Effector CD8-positive, alpha-beta T cell (primary cell): ENCODE measurements around the gene ABL2.
"Not testable (repeated sequence)": the region's sequence is repeated elsewhere in the genome, so short reads cannot be mapped to it uniquely, and the experiment has no call there.

Experiments used
- DNase-seq: peaks from one replicate; lab custom pipeline; 2025; lab: John Stamatoyannopoulos, UW

ABL2 gene

GRCh38 chr1:179169616-179170467 lies 59.6 kb downstream of the ABL2 start:
- no peak for DNase-seq

GRCh38 chr1:179168536-179168935 lies 60.9 kb downstream of the ABL2 start:
- DNase-seq: no peak

- no peak for DNase-seq
These were observed 61.5 kb downstream of the ABL2 start for GRCh38 chr1:179167955-179168354.

GRCh38 chr1:179167418-179167777 lies 62.1 kb downstream of the ABL2 start:
- no peak for DNase-seq

GRCh38 chr1:179166663-179167417 lies 62.6 kb downstream of the ABL2 start:
- DNase-seq: no peak

- DNase-seq: no peak
These were observed 65.0 kb downstream of the ABL2 start for GRCh38 chr1:179164494-179164893.

GRCh38 chr1:179156708-179157107 lies 72.8 kb downstream of the ABL2 start:
- no peak for DNase-seq

GRCh38 chr1:179156026-179156425 lies 73.5 kb downstream of the ABL2 start:
- DNase-seq: no peak

GRCh38 chr1:179155615-179156014 lies 73.9 kb downstream of the ABL2 start:
- no peak for DNase-seq

- no peak for DNase-seq
These were observed 75.0 kb downstream of the ABL2 start for GRCh38 chr1:179154437-179154836.

GRCh38 chr1:179153217-179153616 lies 76.3 kb downstream of the ABL2 start:
- no peak for DNase-seq

- no peak for DNase-seq
These were observed 77.4 kb downstream of the ABL2 start for GRCh38 chr1:179151908-179152682.

GRCh38 chr1:179146911-179147310 lies 82.6 kb downstream of the ABL2 start:
- no peak for DNase-seq

- DNase-seq: no peak
These were observed 83.0 kb downstream of the ABL2 start for GRCh38 chr1:179146476-179146875.

GRCh38 chr1:179145521-179145920 lies 84.0 kb downstream of the ABL2 start:
- DNase-seq: no peak

- no peak for DNase-seq
These were observed 84.9 kb downstream of the ABL2 start for GRCh38 chr1:179144626-179145025.

GRCh38 chr1:179143322-179143721 lies 86.2 kb downstream of the ABL2 start:
- no peak for DNase-seq

GRCh38 chr1:179142889-179143299 lies 86.6 kb downstream of the ABL2 start:
- DNase-seq: no peak

GRCh38 chr1:179141592-179142251 lies 87.8 kb downstream of the ABL2 start:
- DNase-seq: no peak

- not testable (repeated sequence) for DNase-seq
These were observed 90.7 kb downstream of the ABL2 start for GRCh38 chr1:179138755-179139154.

- DNase-seq: no peak
These were observed 91.7 kb downstream of the ABL2 start for GRCh38 chr1:179137617-179138255.
